Measurements from ENCODE around the gene CDH23. TPM values are rescaled to one million over a fixed set of nuclear protein-coding genes. Genes with fewer than 3 reads are reported as not detected.

Gene CDH23
- total RNA-seq, 2 donors from 2014 or later = 28.5 to 58.7 TPM

DNA sequence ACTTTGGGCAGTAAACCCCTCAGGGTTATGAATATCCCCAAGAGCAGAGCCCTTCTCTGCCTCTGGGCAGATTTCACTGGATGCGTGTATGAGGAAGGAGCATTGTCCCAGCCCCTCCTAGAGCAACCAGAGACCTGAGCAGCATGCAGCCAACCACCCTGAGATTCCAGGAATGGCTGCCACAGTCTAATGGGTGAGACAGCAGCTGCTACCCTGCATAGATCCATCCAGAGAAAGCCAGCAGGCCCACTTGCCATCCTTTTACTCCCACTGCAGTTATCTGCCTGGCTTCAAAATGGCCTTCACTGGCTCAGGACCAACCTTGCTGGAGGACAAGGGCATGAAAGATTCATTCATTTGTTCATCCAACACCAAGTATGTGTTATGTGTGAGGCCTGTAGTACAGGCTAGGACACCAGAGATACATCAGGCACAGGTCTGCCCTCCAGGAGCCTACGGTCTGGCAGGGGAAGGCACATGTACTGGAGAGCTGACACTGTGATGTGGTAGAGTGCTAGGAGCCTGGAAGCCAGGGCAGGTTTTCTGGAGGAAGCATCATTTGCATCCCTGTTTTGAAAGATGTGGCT, 349.0 kb downstream of the CDH23 start:
- ATAC-seq (no peak), DNase-seq (no peak)
- TF ChIP-seq POLR2A (IDR thresholded peaks at IDR 0.05) = no peak
- TF ChIP-seq, protein P1, sequence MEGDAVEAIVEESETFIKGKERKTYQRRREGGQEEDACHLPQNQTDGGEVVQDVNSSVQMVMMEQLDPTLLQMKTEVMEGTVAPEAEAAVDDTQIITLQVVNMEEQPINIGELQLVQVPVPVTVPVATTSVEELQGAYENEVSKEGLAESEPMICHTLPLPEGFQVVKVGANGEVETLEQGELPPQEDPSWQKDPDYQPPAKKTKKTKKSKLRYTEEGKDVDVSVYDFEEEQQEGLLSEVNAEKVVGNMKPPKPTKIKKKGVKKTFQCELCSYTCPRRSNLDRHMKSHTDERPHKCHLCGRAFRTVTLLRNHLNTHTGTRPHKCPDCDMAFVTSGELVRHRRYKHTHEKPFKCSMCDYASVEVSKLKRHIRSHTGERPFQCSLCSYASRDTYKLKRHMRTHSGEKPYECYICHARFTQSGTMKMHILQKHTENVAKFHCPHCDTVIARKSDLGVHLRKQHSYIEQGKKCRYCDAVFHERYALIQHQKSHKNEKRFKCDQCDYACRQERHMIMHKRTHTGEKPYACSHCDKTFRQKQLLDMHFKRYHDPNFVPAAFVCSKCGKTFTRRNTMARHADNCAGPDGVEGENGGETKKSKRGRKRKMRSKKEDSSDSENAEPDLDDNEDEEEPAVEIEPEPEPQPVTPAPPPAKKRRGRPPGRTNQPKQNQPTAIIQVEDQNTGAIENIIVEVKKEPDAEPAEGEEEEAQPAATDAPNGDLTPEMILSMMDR (IDR thresholded peaks at IDR 0.05) = no peak
- peaks cover 0 to 2% of the 10 kb centered on the region in 2 donors for H3K36me3 ChIP-seq (replicated peaks in 1 of 2; ENCODE audit: insufficient read depth in 1 of 2, low read depth in 2 of 2)
- H3K4me1 ChIP-seq = peaks cover 30% of the 10 kb centered on the region
- intact Hi-C loops (cut with DNase I) = no loop called here
- no peak overlapping the region for H3K4me3 ChIP-seq
- no peaks in the 10 kb centered on the region for H3K9me3 ChIP-seq
- H3K27ac ChIP-seq = peak overlapping the region in 3 of 4 donors; percentile 32 to 67 (median 52)
- 79 to 80% methylated on average over 1 to 2 of the region's 2 CpGs for WGBS, 2 donors
- no peaks in the 10 kb centered on the region for H3K27me3 ChIP-seq

DNA sequence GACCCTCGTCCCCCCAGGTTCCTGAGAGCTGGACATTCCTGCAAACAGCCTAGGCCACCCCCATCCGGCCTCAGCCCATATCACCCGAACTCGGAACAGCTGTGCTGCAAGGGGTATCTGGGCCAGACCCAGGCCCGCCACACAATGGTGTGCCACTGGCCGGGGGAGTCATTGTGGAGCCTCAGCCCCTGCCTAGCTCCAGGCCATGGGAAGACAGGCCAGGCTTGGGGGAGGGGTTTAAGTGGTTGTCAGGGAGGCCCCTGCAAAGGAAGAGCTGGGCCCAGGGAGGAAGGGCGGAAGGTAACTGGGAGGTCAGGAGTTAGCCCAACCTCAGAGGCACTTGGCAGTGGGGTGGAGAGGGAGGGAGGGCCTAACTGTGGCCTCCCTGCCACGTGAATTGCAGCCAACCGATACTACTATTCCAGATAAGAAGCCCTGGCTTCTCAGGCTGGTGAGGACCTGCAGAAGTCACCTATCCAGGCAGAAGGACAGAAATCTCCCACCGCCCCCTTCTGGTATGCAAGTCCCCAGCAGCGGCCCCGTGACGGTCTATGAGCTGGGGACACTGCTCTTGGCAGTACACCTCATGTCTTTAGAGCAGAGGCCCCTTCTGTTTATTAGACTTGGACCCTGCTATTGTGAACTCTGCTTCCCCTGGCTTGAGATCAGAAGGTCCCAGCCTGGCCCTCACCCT, 349.8 kb downstream of the CDH23 start:
- intact Hi-C loops (cut with DNase I) = no loop called here
- ATAC-seq = peak; percentile 64
- 20 to 32% methylated on average over 9 to 13 of the region's 13 CpGs for WGBS, 2 donors
- Histone ChIP-seq H3K4me1 (peaks cover 30% of the 10 kb centered on the region), H3K4me3 (no peak overlapping the region), H3K27me3 (no peaks in the 10 kb centered on the region), H3K9me3 (no peaks in the 10 kb centered on the region), H3K36me3 (replicated peaks in 1 of 2; ENCODE audit: insufficient read depth in 1 of 2, low read depth in 2 of 2) (peaks cover 0 to 2% of the 10 kb centered on the region in 2 donors), H3K27ac (peak overlapping the region in 3 of 4 donors; percentile 32 to 67 (median 52))
- TF ChIP-seq, protein P1 (IDR thresholded peaks at IDR 0.05) = peak in 3 of 7 experiments; percentile 12 to 26 (median 18)
- no peak for TF ChIP-seq POLR2A (IDR thresholded peaks at IDR 0.05)
- peak; percentile 39 to 73 (median 70) for DNase-seq

DNA sequence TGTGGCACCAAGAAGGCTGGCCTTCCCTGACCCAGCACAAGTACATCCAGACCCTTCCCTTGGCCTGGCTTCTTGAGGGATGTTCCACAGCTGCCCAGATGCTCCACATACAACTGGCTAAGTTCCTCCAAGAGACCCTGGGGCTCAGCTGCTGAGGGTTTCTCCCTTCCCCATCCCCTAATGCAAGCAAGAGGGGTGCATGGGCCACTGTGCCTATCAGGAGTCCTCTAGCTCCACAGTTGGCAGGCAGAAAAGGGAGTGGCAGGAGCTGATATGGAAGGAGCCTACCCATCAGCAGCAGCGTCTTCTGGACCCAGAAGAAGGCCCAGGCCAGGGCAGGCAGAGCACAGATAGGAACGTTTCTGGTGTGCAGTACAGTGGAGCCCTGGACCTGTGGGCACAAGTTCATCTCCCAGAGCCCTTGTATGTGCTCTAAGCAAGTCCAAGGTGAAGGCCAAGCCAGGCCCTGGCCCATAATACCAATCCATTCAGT, 350.4 kb downstream of the CDH23 start:
- intact Hi-C loops (cut with DNase I) = no loop called here
- Histone ChIP-seq H3K27me3 (no peaks in the 10 kb centered on the region), H3K36me3 (replicated peaks in 1 of 2; ENCODE audit: insufficient read depth in 1 of 2, low read depth in 2 of 2) (peaks cover 0 to 2% of the 10 kb centered on the region in 2 donors), H3K4me1 (peaks cover 30% of the 10 kb centered on the region), H3K9me3 (no peaks in the 10 kb centered on the region), H3K27ac (peak overlapping the region in 3 of 4 donors; percentile 32 to 67 (median 52)), H3K4me3 (no peak overlapping the region)
- no peak for TF ChIP-seq POLR2A (IDR thresholded peaks at IDR 0.05)
- TF ChIP-seq, protein P1 (IDR thresholded peaks at IDR 0.05) = no peak
- no peak for DNase-seq
- ATAC-seq = peak; percentile 8
- WGBS, 2 donors = 56 to 73% methylated on average over 2 of the region's 2 CpGs

DNA sequence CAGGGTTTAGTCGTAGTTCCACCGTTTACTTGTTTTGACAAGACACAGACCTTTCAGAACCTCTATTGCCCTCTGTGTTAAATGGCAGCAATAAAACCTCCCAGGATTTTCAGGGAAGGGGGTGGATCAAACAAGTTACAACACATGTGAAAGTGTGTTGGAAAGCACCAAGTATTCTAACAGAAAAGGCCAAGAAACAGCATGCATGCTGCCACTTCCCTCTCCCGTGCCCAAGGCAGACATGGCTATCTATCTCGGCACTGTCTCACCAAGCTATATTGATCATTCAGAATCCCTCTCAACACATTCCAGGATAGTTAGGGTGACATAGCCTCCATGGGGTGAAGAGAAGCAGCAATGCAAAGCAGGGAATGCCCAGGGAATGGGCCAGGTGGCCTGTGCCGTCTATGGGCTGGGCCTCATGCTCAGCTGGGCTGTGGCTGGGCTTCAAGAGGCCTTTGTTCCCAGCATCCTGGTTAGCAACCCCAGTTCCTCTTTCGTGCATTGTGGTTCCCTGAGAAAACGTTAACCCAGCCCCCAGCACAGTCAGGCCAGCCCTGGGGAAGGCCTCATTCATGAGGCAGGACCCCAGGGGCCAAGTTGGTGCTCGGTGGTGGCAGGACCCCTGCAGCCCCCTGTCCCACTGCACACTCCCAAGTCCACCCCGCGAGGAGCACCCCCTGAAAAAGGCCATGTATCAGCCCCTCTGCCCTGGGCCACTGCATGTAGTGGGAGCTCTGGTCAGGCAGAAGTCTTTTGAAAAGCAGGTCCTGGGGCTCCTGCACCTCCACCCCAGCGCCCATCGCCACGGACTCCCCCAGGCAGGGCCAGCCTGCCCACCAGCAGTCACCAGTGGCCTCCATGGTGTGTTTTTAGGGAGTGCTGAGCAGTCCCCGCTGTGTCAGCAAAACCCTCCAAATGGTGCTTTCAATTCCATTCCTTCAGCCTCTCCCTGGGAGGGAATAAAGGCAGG, 351.1 kb downstream of the CDH23 start:
- no peak for ATAC-seq
- peak in 1 of 4 donors; percentile 45 for DNase-seq
- Histone ChIP-seq H3K27ac (peak overlapping the region in 3 of 4 donors; percentile 32 to 67 (median 52)), H3K4me1 (peaks cover 30% of the 10 kb centered on the region), H3K36me3 (replicated peaks in 1 of 2; ENCODE audit: insufficient read depth in 1 of 2, low read depth in 2 of 2) (peaks cover 0 to 2% of the 10 kb centered on the region in 2 donors), H3K9me3 (no peaks in the 10 kb centered on the region), H3K27me3 (no peaks in the 10 kb centered on the region), H3K4me3 (no peak overlapping the region)
- intact Hi-C loops (cut with DNase I) = no loop called here
- 70 to 86% methylated on average over 11 to 14 of the region's 14 CpGs for WGBS, 2 donors
- TF ChIP-seq POLR2A (IDR thresholded peaks at IDR 0.05) = no peak
- TF ChIP-seq, protein P1 (IDR thresholded peaks at IDR 0.05) = no peak
